HCT116 (cell line): Measurements from ENCODE around the gene C14orf132.

ENCODE experiments used
- ATF3 ChIP-seq: IDR thresholded peaks from 2 replicates; pipeline ENCODE4 v1.6.1; 2012
- CEBPB ChIP-seq: IDR thresholded peaks from 2 replicates; pipeline ENCODE4 v1.6.1; 2012; ENCODE audit warnings: low read depth
- CTCF ChIP-seq, 3 experiments: fragments of 200-600 bp in 1 of 3; sonication (generic) in 1 of 3; IDR thresholded peaks in 2 of 3; conservative IDR thresholded peaks in 1 of 3; 2 replicates each; pipeline ENCODE4 v1.5.1; 2012 to 2017; ENCODE audit warnings: low read depth in 2 of 3, low read length in 2 of 3, antibody characterized with exemption in 1 of 3, borderline replicate concordance in 1 of 3, control low read depth in 1 of 3, mild to moderate bottlenecking in 1 of 3, mixed read lengths in 1 of 3, mixed run types in 1 of 3, moderate library complexity in 1 of 3; ENCODE audit not compliant: insufficient read depth in 1 of 3
- EZH2 ChIP-seq: fragments of 200-600 bp; sonication (generic); IDR thresholded peaks from 2 replicates; pipeline ENCODE4 v1.6.1; 2017; ENCODE audit warnings: antibody characterized with exemption, mixed run types
- FOSL1 ChIP-seq: IDR thresholded peaks from 2 replicates; pipeline ENCODE4 v1.6.1; 2012; ENCODE audit warnings: low read depth
- JUND ChIP-seq: IDR thresholded peaks from 2 replicates; pipeline ENCODE4 v1.6.1; 2012
- POLR2A ChIP-seq: IDR thresholded peaks from 2 replicates; pipeline ENCODE4 v1.7.0; 2011; ENCODE audit warnings: borderline replicate concordance; ENCODE audit not compliant: insufficient read depth, insufficient read length; ENCODE audit errors: extremely low read depth
- RAD21 ChIP-seq: IDR thresholded peaks from 2 replicates; pipeline ENCODE4 v1.6.1; 2012; ENCODE audit warnings: low read depth, mild to moderate bottlenecking
- REST ChIP-seq: IDR thresholded peaks from 2 replicates; pipeline ENCODE4 v1.6.1; 2012; ENCODE audit warnings: low read depth
- YY1 ChIP-seq: IDR thresholded peaks from 2 replicates; pipeline ENCODE4 v1.6.1; 2011; ENCODE audit warnings: low read length, low read depth, moderate library complexity, mild to moderate bottlenecking; ENCODE audit not compliant: insufficient replicate concordance; ENCODE audit errors: extremely low read depth
- ZNF274 ChIP-seq: fragments of 200-500 bp; sonication (Bioruptor generic); IDR thresholded peaks from 2 replicates; pipeline ENCODE4 v1.6.1; 2014; ENCODE audit warnings: mild to moderate bottlenecking, low read depth, low read length, inconsistent platforms

GRCh38 chr14:96103560-96104460 is 64.6 kb downstream of the C14orf132 start:
- no peak for TF ChIP-seq RAD21
- no peak for TF ChIP-seq POLR2A
- TF ChIP-seq FOSL1 = no peak
- TF ChIP-seq CTCF (IDR thresholded peaks at IDR 0.05 in 2 of 3, conservative IDR thresholded peaks at IDR 0.05 in 1 of 3; ENCODE audit: borderline replicate concordance in 1 of 3, insufficient read depth in 1 of 3, low read depth in 2 of 3, low read length in 2 of 3) = no peak
- TF ChIP-seq EZH2 = no peak
- no peak for TF ChIP-seq ATF3
- no peak for TF ChIP-seq REST
- no peak for TF ChIP-seq CEBPB
- no peak for TF ChIP-seq JUND
- TF ChIP-seq ZNF274 = no peak
- TF ChIP-seq YY1 = no peak
